SK-N-SH (cell line): ENCODE results near the gene KIF1A.

Experiments used
- EP300 ChIP-seq, 2 experiments: IDR thresholded peaks; 2 replicates each; pipeline versions ENCODE4 v1.4.0 to v1.6.1; 2012; ENCODE audit warnings: borderline replicate concordance in 1 of 2, low read depth in 1 of 2, low read length in 1 of 2
- MXI1 ChIP-seq: IDR thresholded peaks from 2 replicates; pipeline ENCODE4 v1.6.1; 2012; ENCODE audit warnings: mild to moderate bottlenecking, low read depth, low read length, improper control_type of control experiment
- RAD21 ChIP-seq: IDR thresholded peaks from 2 replicates; pipeline ENCODE4 v1.6.1; 2012; ENCODE audit warnings: mild to moderate bottlenecking, low read length
- YY1 ChIP-seq: IDR thresholded peaks from 2 replicates; pipeline ENCODE4 v1.4.0; 2012; ENCODE audit warnings: low read depth, mild to moderate bottlenecking
- TF ChIP-seq, protein P1 (sequence below): fragments of 200-600 bp; sonication (generic); IDR thresholded peaks from 2 replicates; pipeline ENCODE4 v1.6.1; 2017; ENCODE audit warnings: antibody characterized with exemption, mild to moderate bottlenecking, moderate library complexity
- TF ChIP-seq, protein P2 (sequence below): fragments of 150-350 bp; IDR thresholded peaks from 2 replicates; pipeline ENCODE4 v1.6.1; 2016; ENCODE audit warnings: mild to moderate bottlenecking, low read depth, low read length
- TF ChIP-seq, protein P3 (sequence below): IDR thresholded peaks from 2 replicates; pipeline ENCODE4 v1.4.0; 2012; ENCODE audit warnings: low read depth

DNA sequence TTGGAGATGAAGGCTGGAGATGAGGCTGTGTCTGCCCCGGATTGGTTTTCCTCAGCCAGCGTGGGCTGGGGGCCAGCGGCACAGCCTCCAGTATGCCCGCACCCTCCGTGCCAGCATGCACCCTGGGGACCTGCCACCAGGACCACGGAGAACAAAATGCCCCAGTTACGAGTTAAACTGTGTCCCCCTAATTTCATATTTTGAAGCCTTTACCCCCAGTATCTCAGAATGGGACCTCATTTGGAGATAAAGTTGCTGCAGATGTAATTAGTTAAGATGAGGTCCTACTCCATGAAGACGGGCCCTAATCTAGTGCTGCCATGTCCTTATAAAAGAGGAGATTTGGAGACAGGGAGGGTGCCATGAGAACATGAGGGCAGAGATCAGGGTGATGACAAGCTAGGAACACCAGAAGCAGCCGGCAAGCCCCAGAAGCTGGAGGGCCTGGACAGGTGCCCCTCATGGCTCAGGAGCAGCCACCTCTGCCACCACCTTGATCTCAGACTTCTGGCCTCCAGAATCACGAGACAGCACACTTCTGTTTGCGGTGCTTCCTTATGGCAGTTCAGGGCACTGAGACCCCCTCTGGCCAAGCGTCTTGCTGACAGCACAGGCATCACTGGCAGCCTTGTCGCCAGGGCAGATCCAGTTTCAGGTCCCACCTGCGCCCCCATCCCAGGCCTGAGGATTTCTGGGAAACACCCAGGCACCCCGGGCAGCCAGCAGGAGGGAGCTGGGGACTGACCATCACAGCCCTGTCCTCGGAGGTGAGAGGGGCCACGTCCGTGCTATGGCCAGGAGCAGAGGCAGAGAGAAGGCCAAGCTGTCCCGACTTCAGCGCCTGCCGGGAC lies 29.4 kb downstream of the KIF1A start:
- TF ChIP-seq EP300 (IDR thresholded peaks at IDR 0.05; ENCODE audit: borderline replicate concordance in 1 of 2, low read depth in 1 of 2, low read length in 1 of 2) = no peak
- TF ChIP-seq, protein P1, sequence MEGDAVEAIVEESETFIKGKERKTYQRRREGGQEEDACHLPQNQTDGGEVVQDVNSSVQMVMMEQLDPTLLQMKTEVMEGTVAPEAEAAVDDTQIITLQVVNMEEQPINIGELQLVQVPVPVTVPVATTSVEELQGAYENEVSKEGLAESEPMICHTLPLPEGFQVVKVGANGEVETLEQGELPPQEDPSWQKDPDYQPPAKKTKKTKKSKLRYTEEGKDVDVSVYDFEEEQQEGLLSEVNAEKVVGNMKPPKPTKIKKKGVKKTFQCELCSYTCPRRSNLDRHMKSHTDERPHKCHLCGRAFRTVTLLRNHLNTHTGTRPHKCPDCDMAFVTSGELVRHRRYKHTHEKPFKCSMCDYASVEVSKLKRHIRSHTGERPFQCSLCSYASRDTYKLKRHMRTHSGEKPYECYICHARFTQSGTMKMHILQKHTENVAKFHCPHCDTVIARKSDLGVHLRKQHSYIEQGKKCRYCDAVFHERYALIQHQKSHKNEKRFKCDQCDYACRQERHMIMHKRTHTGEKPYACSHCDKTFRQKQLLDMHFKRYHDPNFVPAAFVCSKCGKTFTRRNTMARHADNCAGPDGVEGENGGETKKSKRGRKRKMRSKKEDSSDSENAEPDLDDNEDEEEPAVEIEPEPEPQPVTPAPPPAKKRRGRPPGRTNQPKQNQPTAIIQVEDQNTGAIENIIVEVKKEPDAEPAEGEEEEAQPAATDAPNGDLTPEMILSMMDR = no peak
- TF ChIP-seq, protein P2, sequence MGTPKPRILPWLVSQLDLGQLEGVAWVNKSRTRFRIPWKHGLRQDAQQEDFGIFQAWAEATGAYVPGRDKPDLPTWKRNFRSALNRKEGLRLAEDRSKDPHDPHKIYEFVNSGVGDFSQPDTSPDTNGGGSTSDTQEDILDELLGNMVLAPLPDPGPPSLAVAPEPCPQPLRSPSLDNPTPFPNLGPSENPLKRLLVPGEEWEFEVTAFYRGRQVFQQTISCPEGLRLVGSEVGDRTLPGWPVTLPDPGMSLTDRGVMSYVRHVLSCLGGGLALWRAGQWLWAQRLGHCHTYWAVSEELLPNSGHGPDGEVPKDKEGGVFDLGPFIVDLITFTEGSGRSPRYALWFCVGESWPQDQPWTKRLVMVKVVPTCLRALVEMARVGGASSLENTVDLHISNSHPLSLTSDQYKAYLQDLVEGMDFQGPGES = no peak
- TF ChIP-seq, protein P3, sequence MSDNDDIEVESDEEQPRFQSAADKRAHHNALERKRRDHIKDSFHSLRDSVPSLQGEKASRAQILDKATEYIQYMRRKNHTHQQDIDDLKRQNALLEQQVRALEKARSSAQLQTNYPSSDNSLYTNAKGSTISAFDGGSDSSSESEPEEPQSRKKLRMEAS = no peak
- no peak for TF ChIP-seq YY1
- TF ChIP-seq RAD21 = no peak
- TF ChIP-seq MXI1 = no peak
